Stimulated activated CD8-positive, alpha-beta memory T cell treated with anti-CD3 and anti-CD28 coated beads, Interleukin-15, amount 100 ng/mL, for 4 hours (primary cell): ENCODE measurements around the gene SIT1.
"Not testable (repeated sequence)": the region's sequence is repeated elsewhere in the genome, so short reads cannot be mapped to it uniquely, and the experiment has no call there.

Experiments used
- DNase-seq, 2 donors: peaks; one replicate each; pipeline ENCODE4 v3.0.0-alpha.2; 2020; ENCODE audit warnings: low read depth in 2 of 2

SIT1 gene

DNA sequence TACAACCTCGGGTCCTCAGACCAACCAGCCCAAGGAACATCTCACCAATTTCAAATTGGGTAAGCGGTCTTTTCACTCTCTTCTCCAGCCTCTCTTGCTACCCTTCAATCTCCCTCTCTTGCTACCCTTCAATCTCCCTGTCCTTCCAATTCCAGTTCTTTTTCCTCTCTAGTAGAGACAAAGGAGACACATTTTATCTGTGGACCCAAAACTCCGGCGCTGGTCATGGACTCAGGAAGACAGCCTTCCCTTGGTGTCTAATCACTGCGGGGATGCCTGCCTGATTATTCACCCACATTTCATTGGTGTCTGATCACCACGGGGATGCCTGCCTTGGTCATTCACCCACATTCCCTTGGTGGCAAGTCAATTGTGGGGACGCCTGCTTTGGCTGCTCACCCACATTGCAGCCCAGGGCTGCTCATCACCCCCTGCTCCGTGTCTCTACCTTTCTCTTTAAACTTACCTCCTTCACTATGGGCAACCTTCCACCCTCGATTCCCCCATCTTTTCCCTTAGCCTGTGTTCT is 13.2 kb downstream of the SIT1 start:
- DNase-seq = not testable (repeated sequence)

DNA sequence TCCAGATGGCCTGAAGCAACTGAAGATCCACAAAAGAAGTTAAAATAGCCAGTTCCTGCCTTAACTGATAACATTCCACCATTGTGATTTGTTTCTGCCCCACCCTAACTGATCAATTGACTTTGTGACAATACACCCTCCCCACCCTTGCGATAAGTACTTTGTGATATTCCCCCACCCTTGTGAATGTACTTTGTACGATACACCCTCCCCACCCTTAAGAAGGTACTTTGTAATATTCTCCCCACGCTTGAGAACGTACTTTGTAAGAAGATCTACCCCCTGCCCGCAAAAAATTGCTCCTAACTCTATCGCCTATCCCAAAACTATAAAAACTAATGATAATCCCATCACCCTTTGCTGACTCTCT is 13.9 kb downstream of the SIT1 start:
- DNase-seq = not testable (repeated sequence)

DNA sequence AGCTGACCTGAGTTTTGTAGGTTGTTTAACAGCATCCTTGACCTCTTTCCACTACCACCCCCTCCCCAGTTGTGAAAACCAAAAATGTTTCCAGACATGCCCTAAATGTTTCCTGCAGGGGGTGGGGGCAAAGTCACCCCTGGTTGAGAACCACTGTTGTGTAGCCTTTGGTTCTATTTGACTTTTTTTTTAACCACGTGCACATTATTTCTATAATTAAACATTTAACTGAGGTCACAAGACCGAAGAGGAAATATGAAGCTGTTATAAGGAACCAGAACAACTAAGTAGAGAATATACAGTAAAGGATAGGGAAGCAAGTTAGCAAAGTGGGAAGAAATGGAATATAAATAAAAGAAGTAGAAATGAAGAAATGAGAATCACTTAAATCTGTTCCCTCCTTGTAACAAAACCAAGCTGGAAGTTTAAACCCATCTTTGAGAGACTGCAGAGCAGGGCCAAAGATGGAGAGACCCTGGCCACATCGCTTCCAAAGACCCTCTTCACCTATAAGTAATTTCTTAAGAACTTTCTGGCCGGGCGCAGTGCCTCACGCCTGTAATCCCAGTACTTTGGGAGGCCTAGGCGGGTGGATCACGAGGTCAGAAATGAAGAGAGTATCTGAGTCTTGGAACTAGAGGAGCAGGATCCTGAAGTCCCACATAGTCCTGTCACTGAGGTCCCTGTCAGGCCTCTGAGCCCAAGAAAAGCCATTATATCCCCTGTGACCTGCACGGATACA is 14.4 kb downstream of the SIT1 start:
- no peak for DNase-seq

DNA sequence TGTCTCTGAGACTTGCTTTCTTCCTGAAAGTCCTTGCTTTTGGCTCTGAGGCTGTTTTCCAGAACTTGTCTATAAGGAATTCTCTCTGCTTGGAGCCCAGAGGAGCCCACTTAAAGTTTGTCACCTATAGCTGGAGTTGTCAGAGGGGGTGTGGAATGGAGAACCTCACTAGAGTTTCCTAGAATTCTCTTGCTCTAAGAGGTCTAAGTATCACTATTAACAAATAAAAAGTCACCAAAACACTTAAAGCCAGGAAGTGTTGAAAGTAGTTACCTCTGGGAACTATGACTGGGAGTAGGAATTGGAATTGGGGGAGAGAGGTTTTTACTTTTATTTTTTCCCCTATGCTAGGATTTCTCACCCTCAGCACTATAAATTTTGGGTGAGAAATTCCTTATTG is 15.0 kb downstream of the SIT1 start:
- no peak for DNase-seq

DNA sequence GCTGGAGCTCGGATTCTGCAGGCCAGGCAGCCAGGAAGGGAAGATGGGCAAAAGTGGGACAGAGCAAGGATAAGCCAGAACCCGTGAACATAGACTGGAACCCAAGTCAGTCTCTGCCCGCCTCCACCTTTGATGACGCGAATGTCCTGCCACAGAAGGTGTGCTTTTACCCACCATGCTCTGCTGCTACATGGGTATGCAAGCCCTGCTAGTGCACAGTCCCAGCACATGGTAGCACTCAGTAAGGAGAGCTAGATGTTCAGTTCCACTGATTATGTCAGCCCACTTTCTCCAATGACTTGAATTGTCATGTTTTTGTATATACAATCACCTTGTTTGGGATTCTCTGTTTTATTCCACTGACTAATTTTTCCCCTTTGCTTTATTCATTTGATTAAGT is 21.1 kb downstream of the SIT1 start:
- DNase-seq = no peak

DNA sequence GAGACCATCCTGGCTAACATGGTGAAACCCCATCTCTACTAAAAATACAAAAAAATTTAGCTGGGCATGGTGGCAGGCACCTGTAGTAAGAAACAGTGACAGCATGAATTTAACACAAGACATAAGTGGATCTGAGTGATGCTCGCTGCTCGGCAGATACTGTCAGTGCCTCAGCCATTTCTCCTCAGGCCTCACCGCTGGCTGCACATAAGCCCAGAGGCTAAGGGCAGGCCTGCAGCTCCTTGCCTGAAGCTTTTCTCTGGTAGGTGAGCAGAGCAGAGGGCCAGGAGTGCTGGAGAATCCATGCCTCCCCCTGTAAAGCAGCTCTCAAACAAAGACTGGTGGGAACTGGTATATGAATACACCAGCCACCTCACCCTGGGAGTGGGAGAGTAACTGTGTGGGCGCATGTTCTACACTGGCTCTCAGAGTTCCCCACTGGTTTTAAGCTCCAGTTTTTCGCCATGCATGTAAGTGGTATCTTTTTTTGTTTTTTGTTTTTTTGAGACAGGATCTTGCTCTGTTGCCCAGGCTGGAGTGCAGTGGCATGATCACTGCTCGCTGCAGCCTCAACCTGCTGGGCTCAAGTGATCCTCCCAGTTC is 22.2 kb downstream of the SIT1 start:
- no peak for DNase-seq

DNA sequence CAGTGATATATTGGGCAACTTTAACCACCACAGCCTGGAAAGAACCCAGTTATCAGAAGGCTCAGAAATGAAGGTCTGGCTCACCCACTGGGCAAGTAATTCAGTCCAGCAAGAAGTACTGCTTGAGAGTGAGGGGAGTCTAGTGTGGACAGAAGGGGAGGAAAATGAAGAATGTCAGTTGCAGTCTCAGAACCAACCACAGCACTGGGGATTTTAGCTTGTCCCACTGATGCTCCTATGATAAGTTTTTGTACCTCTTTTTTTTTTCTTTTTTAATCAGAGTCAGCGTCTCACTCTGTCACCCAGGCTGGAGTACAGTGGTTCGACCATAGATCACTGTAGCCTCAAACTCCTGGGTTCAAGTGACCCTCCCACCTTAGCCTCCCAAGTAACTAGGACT is 23.2 kb downstream of the SIT1 start:
- no peak for DNase-seq

DNA sequence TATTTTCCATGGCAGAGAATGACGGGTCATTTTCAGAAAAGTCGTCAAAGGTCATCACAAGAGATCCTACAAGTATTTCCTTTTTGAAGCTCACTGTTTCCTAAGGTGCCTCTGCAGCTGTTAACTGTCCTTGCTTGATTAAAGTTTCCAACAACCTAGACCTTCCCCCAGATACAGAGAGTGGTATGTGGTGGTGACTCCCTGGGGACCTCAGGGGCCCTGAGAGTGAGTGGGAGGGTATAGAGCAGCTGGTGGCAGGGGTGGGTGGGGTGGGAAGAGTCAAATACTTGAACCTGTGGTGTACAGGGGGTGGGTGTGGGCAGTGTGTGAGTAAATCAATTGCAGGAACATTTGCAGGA is 31.0 kb downstream of the SIT1 start:
- DNase-seq = no peak

DNA sequence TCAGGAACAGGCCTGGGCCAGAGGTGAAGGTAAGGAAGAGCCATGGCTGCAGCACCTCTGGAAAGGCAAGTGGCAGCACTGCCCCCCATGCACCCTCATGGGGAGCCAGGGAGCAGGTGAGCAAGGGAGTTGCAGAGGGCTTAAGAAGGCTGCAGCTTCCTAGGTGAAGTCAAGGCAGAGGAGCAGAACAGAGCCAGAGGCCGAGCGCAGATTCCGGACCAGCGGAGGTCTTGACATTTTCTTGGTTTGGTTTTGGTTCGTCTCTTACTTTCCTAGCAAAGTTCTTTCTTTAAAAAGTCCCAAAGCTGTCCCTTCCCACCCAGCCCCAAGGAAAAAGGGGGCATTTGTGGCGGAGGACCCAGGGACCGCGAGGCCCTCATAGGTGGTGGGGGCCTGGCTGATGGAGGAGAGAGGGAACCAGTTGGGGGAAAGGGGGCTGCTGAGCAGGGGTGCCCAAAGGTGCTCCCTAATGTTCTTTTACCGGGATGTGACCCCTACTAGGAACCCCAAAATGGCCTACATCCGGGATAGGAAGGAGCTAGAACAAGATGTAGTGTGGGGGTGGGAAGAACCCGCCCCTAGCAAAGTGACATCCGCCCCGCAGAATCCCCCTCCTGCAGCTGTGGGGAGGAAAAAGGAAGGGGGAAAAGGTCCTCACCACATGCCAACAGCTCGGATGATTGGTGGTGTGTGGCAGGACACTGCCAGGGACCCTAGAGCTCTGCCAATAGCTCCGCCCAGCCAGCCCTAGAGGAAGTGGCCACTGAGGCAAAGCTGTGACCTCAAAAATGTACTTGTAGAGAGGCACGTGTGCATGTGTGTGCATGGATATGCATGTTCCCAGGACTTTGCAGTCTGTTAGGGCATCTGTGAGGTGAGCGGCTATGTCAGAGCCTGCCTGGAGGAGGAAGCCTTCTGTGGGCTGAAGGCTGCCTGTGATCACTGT is 31.6 kb downstream of the SIT1 start:
- peak in 1 of 2 donors; percentile 25 for DNase-seq

DNA sequence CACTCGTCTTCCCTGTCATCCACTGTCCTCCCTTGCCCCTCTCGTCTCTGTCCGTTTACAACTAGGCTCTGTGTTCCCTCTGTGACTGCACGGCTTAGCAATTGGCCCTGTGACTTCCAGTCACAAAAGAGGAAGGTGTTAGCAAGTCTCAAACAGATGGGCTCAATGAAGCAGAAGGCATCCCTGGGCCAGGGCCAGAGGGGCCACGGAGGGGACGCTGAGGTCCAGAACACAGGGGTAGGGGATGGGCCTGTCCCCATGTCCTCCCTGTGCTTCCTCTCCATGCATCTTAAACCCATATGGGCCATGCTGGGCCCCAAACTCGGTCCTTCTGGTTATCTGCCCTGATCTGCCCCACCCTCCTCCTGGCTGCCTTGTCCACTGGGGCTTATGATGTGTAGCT is 32.4 kb downstream of the SIT1 start, which contains the start of gene CD72:
TSS of gene CD72 (minus strand) at position 89 of the 403 bp plus-strand sequence. CDS start 110 bp downstream, outside the sequence.
- DNase-seq = no peak

DNA sequence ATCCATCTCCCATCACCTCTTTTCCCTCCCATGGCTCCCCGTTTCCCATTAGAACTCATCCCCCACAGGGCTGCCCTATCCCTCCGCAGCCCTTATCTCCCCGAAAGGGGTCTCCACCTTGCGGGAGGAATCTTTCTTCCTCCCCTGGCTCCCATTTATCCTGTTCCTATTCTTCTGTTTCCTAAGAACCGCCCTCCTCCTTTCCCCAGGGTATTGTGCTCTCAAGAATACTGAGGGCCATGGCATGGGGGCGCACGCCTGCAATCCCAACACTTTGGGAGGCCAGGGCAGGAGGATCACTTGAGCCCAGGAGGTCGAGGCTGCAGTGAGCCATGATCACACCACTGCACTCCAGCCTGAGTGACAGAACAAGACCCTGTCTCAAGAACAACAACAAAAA is 33.2 kb downstream of the SIT1 start:
- no peak for DNase-seq

DNA sequence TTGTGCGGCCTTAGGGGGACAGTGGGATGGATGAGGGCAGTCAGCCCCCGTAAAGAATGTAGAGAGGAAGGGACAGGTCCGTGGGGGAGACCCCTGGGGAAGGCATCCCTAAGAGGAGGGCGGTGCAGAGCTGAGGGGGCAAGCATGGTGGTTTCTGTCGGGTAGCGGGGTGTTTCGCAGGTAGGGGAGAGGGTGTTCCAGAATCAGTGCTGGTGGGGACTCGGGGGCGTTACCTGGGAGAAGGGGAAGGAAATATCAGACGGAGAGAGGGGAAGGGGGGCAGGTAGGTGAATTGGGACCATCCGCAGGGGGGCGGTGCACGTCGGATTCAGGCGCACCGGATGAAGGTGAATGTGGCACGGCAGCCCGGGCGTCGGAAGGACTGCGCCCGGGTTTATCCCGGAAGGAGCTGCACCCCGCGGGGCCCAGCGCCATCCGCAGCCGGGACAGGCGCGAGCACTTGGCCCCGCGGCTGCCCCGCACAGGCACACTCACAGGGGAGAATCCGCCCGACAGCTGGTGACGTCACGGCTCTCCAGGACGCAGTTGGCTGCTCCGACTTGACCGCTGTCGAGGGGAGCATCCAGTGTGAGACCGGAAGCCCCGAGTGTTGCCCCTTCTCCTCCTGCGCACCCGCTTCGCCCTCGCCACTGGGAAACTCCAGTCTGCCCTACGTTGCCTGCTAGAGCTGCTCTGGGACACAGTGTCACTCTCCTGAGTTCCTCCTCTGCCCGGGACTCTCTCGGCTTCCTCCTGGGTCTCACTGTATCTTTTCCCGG is 33.9 kb downstream of the SIT1 start:
- DNase-seq = peak; percentile 50 to 57

DNA sequence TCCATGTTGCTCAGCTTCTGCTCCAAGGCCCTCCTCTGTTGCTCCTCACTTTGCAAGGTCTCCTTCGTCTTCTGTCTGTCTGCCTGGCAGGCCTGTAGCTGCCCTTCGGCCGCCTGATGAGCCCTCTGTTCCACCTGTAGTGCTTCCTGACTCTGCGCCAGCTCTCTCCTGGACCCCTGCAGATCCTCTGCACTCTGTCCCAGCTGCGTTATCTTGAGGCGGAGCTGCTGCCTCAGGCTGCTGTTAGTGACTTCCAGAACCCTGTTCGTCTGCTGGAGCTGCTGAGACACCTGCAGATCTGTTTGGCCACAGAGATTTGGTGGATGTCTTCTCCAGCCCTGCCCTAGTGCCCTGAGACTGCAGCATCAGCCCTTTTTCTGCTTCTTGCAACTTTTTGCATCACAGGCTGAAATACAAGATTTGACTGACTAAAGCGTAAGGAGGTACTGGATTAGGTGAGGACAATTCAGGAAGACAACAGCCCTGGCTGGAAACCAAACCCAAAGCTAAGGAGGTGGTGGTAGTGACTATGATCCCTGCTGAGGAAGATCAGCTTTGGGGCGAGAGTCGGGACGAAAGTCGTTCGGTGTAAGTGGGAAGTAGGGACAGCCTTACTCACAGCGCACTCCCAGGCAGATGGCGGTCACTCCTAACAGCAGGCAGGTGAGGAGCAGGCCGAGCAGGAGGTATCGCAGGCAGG is 34.6 kb downstream of the SIT1 start:
- DNase-seq = no peak

DNA sequence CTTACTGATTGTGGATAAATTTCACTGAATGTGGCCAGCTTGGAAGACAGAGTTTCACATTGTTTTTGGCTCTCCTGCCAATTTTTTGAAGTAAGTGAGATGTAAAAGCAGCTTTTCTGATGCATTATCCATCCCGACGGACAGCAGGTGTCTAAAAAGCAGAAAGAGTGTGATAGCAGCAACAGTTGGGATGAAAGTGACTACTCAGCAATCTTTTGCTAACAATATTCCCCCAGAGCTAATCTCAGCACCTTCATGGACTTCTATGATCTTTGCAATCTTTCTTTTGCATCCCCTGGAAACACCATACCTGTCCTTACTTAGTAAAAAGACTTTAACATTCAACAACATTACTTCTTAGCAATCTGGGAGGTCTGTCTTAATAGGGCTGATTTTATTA is 37.9 kb downstream of the SIT1 start:
- no peak for DNase-seq

DNA sequence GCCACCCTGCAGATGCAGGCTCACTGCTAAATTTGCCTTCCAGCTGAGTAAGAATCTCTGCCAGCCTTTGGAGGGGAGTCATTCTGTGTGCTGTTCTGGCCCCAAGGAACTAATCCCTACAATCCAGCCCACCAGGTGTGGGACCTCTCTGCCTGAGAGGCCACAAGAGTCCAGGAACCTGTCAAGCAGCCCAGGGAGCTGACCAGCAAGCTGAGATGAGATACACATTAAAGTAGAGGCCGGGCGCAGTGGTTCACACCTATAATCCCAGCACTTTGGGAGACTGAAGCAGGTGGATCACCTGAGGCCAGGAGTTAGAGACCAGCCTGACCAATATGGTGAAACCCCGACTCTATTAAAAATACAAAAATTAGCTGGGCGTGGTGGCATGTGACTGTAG is 38.7 kb downstream of the SIT1 start:
- not testable (repeated sequence) for DNase-seq

DNA sequence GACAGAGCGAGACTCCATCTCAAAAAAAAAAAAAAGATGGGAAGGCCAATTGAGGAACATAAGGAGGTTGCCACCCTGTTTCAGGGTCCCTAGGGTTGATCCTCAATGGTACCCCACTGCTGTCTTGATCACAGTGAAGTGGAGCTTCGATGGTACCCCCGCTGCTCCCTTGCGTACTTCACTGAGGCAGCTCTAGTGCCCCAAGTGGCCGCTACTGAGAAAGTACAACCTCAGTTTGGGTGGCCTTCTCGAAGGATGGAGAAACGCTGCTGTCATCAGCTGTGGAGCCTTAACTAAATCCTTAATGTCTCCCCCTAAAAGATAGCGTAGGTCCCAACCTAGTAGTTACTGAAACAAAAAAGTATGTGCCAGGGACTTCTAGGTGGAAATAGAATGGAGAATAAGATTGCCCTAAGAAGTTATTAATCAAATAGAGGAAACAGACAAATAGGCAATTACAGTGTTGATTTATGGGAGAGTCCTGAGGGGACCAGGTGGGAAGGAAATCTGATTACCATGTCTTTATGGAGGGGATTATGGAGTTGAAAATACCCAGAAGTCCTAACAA is 39.4 kb downstream of the SIT1 start:
- DNase-seq = no peak

DNA sequence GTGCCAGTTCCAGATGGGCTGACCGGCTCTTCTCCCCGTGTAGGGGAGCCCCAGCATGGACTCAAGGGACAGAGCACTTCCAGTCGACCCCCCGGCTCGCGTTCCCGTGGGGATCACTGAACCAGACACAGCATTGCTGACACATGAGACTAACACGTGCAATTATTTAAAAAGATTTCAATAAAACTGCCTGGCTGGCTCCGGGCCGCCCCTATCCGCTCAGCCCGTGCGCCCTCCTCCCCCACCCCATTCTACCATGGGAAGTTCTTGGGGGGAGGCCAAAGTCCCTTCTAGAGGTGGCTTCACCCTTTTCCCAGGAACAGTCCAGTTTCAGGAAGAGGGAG is 40.9 kb downstream of the SIT1 start:
- DNase-seq = no peak

DNA sequence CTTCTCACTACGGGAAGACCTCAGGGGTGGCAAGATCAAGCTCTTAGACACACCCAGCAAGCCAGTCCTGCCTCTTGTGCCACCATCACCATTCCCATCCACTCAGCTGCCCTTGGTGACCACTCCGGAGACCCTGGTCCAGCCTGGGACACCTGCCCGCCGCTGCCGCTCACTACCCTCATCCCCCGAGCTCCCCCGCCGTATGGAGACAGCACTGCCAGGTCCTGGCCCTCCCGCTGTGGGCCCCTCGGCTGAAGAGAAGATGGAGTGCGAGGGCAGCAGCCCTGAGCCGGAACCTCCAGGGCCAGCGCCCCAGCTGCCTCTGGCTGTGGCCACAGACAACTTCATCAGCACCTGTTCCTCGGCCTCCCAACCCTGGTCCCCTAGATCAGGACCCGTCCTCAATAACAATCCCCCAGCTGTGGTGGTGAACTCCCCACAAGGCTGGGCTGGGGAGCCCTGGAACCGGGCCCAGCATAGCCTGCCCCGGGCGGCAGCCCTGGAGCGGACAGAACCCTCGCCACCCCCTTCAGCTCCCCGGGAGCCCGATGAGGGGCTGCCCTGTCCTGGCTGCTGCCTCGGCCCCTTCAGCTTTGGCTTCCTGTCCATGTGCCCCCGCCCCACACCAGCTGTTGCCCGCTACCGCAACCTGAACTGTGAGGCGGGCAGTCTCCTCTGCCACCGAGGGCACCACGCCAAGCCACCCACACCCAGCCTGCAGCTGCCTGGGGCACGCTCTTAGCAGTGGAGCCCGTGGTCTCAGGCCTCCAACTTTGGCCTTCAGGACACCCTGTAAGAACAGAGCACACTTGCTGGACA is 41.5 kb downstream of the SIT1 start:
- DNase-seq = no peak

DNA sequence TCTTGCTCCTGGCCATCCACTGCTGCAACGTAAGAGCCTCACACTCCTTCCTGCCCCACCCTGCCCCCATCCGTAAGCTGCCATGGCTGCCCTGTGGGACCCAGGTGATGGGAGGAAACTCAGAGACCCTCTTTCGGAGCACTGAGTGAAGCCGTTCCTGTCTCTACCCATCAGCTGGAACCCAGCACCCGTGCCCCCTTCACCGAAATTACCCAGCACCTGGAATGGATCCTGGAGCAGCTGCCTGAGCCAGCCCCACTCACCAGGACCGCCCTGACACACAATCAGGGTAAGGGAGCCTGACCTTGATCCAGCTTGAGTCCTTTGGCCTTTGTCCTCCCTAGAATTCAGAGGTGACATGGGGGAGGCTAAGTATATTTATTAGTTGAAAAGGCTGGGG is 42.5 kb downstream of the SIT1 start:
- no peak for DNase-seq

DNA sequence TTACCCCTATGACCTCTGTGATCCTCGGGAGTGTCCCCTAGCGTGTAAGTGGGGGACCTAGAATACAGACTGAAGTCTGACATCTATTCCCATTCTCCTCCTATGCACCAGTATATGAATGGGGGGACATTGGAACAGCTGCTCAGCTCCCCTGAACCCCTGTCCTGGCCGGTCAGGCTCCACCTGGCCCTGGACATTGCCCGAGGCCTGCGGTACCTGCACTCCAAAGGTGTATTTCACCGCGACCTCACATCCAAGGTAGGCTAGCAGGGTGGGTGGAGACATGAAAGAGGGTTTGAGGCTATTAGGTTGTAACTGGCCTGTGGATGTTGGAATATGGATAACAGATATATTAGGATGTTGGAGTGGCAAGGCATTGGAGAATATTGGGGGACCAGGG is 44.0 kb downstream of the SIT1 start:
- DNase-seq = no peak
